Lower lobe of right lung (tissue), 2 donors: ENCODE results near the gene AP4S1. TPM values are rescaled to one million over a fixed set of nuclear protein-coding genes. Genes with fewer than 3 reads are reported as not detected.

Experiments
- ATAC-seq, 2 donors: fragments of 200-7000 bp; cut with Tn5 transposase; one replicate each; pipeline ENCODE4 v1.9.1; 2020 to 2022; ENCODE audit warnings: mild to moderate bottlenecking in 2 of 2, moderate library complexity in 2 of 2
- DNase-seq: peaks from one replicate; pipeline ENCODE4 v3.0.0-alpha.2; 2020
- H3K27ac ChIP-seq: fragments of 200-600 bp; one replicate; pipeline ENCODE4 v1.8.0; 2022
- H3K27me3 ChIP-seq: fragments of 200-600 bp; one replicate; pipeline ENCODE4 v1.8.0; 2022; ENCODE audit warnings: low read depth
- H3K36me3 ChIP-seq: fragments of 200-600 bp; one replicate; pipeline ENCODE4 v1.8.0; 2022; ENCODE audit warnings: mild to moderate bottlenecking
- H3K4me1 ChIP-seq: fragments of 200-600 bp; one replicate; pipeline ENCODE4 v1.8.0; 2022
- H3K4me3 ChIP-seq: fragments of 200-600 bp; one replicate; pipeline ENCODE4 v1.8.0; 2022; ENCODE audit warnings: mild to moderate bottlenecking
- H3K9me3 ChIP-seq: fragments of 200-600 bp; one replicate; pipeline ENCODE4 v1.8.0; 2022
- CTCF ChIP-seq: fragments of 200-600 bp; IDR thresholded peaks from one replicate; pipeline ENCODE4 v1.8.0; 2022; ENCODE audit warnings: antibody characterized with exemption, mild to moderate bottlenecking
- intact Hi-C: fragments of 100-400 bp; cut with DNase I; formaldehyde crosslinking; loops from one replicate; pipeline ENCODE4 v1.11.0; 2022
- total RNA-seq: library from RNA; stranded (reverse); fragmentation: NEBNext Ultra II Directional; extraction: Animal tissue kit (Norgen Biotek cat#: 25700); gene quantifications from one replicate; pipeline ENCODE4 v1.2.1, GENCODE V29; 2021
- donor health status: DM: no; HTN: yes; CAD: no; lungs with severe emphysema.

Gene AP4S1
- total RNA-seq, 1 donor from 2014 or later = 8.6 TPM

GRCh38 chr14:31071151-31071550 lies 45.7 kb downstream of the AP4S1 start:
- peaks cover 16% of the 10 kb centered on the region for H3K4me1 ChIP-seq
- H3K27me3 ChIP-seq = no peaks in the 10 kb centered on the region
- H3K36me3 ChIP-seq = no peaks in the 10 kb centered on the region
- no peak overlapping the region for H3K27ac ChIP-seq
- TF ChIP-seq CTCF = no peak
- intact Hi-C loops = no loop called here
- no peak overlapping the region for H3K4me3 ChIP-seq
- no peaks in the 10 kb centered on the region for H3K9me3 ChIP-seq
- ATAC-seq = no peak
- no peak for DNase-seq

GRCh38 chr14:31075144-31075543 lies 49.7 kb downstream of the AP4S1 start:
- Histone ChIP-seq H3K27ac (no peak overlapping the region), H3K36me3 (no peaks in the 10 kb centered on the region), H3K4me3 (no peak overlapping the region), H3K27me3 (no peaks in the 10 kb centered on the region), H3K9me3 (no peaks in the 10 kb centered on the region), H3K4me1 (no peaks in the 10 kb centered on the region)
- intact Hi-C loops = loop anchor here (5.0 kb wide), 1 partner anchor 98 kb away; no protein-coding TSS in a partner anchor
- no peak for DNase-seq
- no peak for ATAC-seq
- TF ChIP-seq CTCF = no peak

GRCh38 chr14:31078766-31079165 lies 53.3 kb downstream of the AP4S1 start:
- intact Hi-C loops = loop anchor here (5.0 kb wide), 1 partner anchor 101 kb away; no protein-coding TSS in a partner anchor
- Histone ChIP-seq H3K27me3 (no peaks in the 10 kb centered on the region), H3K9me3 (no peaks in the 10 kb centered on the region), H3K36me3 (peaks cover 8% of the 10 kb centered on the region), H3K27ac (no peak overlapping the region), H3K4me3 (no peak overlapping the region), H3K4me1 (no peaks in the 10 kb centered on the region)
- no peak for ATAC-seq
- DNase-seq = no peak
- TF ChIP-seq CTCF = no peak

- Histone ChIP-seq H3K27me3 (no peaks in the 10 kb centered on the region), H3K4me3 (no peak overlapping the region), H3K9me3 (no peaks in the 10 kb centered on the region), H3K27ac (no peak overlapping the region), H3K4me1 (no peaks in the 10 kb centered on the region), H3K36me3 (peaks cover 10% of the 10 kb centered on the region)
- intact Hi-C loops = no loop called here
- TF ChIP-seq CTCF = no peak
- DNase-seq (no peak), ATAC-seq (no peak)
These were observed 54.6 kb downstream of the AP4S1 start for GRCh38 chr14:31080056-31080455.

- TF ChIP-seq CTCF = no peak
- Histone ChIP-seq H3K4me3 (no peak overlapping the region), H3K27me3 (no peaks in the 10 kb centered on the region), H3K27ac (no peak overlapping the region), H3K9me3 (no peaks in the 10 kb centered on the region), H3K4me1 (no peaks in the 10 kb centered on the region), H3K36me3 (peaks cover 11% of the 10 kb centered on the region)
- intact Hi-C loops = no loop called here
- ATAC-seq = no peak
- no peak for DNase-seq
These were observed 55.0 kb downstream of the AP4S1 start for GRCh38 chr14:31080484-31080883.

- Histone ChIP-seq H3K27me3 (no peaks in the 10 kb centered on the region), H3K9me3 (no peaks in the 10 kb centered on the region), H3K36me3 (peaks cover 11% of the 10 kb centered on the region), H3K4me3 (no peak overlapping the region), H3K4me1 (no peaks in the 10 kb centered on the region), H3K27ac (no peak overlapping the region)
- ATAC-seq (no peak), DNase-seq (no peak)
- TF ChIP-seq CTCF = no peak
- intact Hi-C loops = no loop called here
These were observed 58.3 kb downstream of the AP4S1 start for GRCh38 chr14:31083781-31084180.
